BLaER1 treated with 17β-estradiol and CSF1 and Interleukin-3, amounts not matched to agents 10 nM and 100 nM (cell line): ENCODE measurements around the gene ANKRD11.
"Not testable (repeated sequence)": the region's sequence is repeated elsewhere in the genome, so short reads cannot be mapped to it uniquely, and the experiment has no call there.

ENCODE experiments used
- H3K27ac ChIP-seq, 11 experiments: shearing (Covaris generic); formaldehyde crosslinking; 2 replicates each; pipeline ENCODE4 v1.8.1; 2022
- H3K27me3 ChIP-seq, 11 experiments: shearing (Covaris generic); formaldehyde crosslinking; 2 replicates each; pipeline ENCODE4 v1.8.1; 2022
- H3K36me3 ChIP-seq, 11 experiments: shearing (Covaris generic); formaldehyde crosslinking; 2 replicates each; pipeline ENCODE4 v1.8.1; 2022
- H3K4me1 ChIP-seq, 10 experiments: shearing (Covaris generic); formaldehyde crosslinking; 2 replicates each; pipeline ENCODE4 v1.8.1; 2022
- H3K4me2 ChIP-seq, 11 experiments: shearing (Covaris generic); formaldehyde crosslinking; 2 replicates each; pipeline ENCODE4 v1.8.1; 2022
- H3K4me3 ChIP-seq, 10 experiments: shearing (Covaris generic); formaldehyde crosslinking; 2 replicates each; pipeline ENCODE4 v1.8.1; 2022
- H3K9ac ChIP-seq, 11 experiments: shearing (Covaris generic); formaldehyde crosslinking; 2 replicates each; pipeline ENCODE4 v1.8.1; 2022
- H3K9me3 ChIP-seq, 11 experiments: shearing (Covaris generic); formaldehyde crosslinking; replicated peaks in 1 of 11; 2 replicates each; pipeline ENCODE4 v1.8.1; 2022
- H4K20me1 ChIP-seq, 11 experiments: shearing (Covaris generic); formaldehyde crosslinking; 2 replicates each; pipeline ENCODE4 v1.8.1; 2022
- Cebpa-rat ChIP-seq, 11 experiments: shearing (Covaris generic); IDR thresholded peaks; 2 replicates each; pipeline ENCODE4 v1.8.1; 2022

Gene ANKRD11

GRCh38 chr16:89422905-89423630, 67.3 kb downstream of the ANKRD11 start:
- no peak for TF ChIP-seq Cebpa-rat (IDR thresholded peaks at IDR 0.05)
- Histone ChIP-seq H4K20me1 (peaks cover 99 to 100% (median 100%) of the 10 kb centered on the region in 11 experiments), H3K27ac (peak overlapping the region; percentile 34 to 81 (median 73); a peak in 21 of 22 replicates), H3K4me3 (peak overlapping the region; percentile 1 to 51 (median 37); a peak in 17 of 20 replicates), H3K4me1 (peaks cover 76 to 97% (median 95%) of the 10 kb centered on the region in 10 experiments), H3K9me3 (no peaks in the 10 kb centered on the region), H3K36me3 (peaks cover 31 to 66% (median 51%) of the 10 kb centered on the region in 11 experiments; a peak in 21 of 22 replicates), H3K27me3 (no peaks in the 10 kb centered on the region), H3K4me2 (peak overlapping the region; percentile 74 to 98 (median 94)), H3K9ac (peak overlapping the region; percentile 20 to 75 (median 70); a peak in 20 of 22 replicates)

- TF ChIP-seq Cebpa-rat (IDR thresholded peaks at IDR 0.05), result no peak
- H3K9ac ChIP-seq, result peak overlapping the region; percentile 20 to 75 (median 70); a peak in 20 of 22 replicates
- H3K4me2 ChIP-seq, result peak overlapping the region; percentile 74 to 98 (median 94)
- H3K4me3 ChIP-seq, result peak overlapping the region; percentile 1 to 51 (median 37); a peak in 15 of 20 replicates
- peak overlapping the region; percentile 34 to 81 (median 73); a peak in 21 of 22 replicates for H3K27ac ChIP-seq
- H4K20me1 ChIP-seq, result peaks cover 99 to 100% (median 100%) of the 10 kb centered on the region in 11 experiments
- H3K27me3 ChIP-seq, result no peaks in the 10 kb centered on the region
- H3K9me3 ChIP-seq, result no peaks in the 10 kb centered on the region
- H3K36me3 ChIP-seq, result peaks cover 37 to 69% (median 54%) of the 10 kb centered on the region in 11 experiments
- peaks cover 76 to 97% (median 95%) of the 10 kb centered on the region in 10 experiments for H3K4me1 ChIP-seq
Observed at GRCh38 chr16:89422527-89422904, 67.8 kb downstream of the ANKRD11 start.

- H4K20me1 ChIP-seq, result peaks cover 99 to 100% (median 100%) of the 10 kb centered on the region in 11 experiments
- peaks cover 76 to 97% (median 95%) of the 10 kb centered on the region in 10 experiments for H3K4me1 ChIP-seq
- H3K4me3 ChIP-seq, H3K9ac ChIP-seq, H3K9me3 ChIP-seq, H3K27me3 ChIP-seq: not testable (repeated sequence)
- peaks cover 41 to 71% (median 59%) of the 10 kb centered on the region in 11 experiments for H3K36me3 ChIP-seq
- H3K27ac ChIP-seq, result peak overlapping the region in 1 of 11 experiments; percentile 74; a peak in 3 of 22 replicates
- H3K4me2 ChIP-seq, result peak overlapping the region in 7 of 11 experiments; percentile 74 to 98 (median 94); a peak in 8 of 22 replicates
Observed at GRCh38 chr16:89421300-89421699, 69.1 kb downstream of the ANKRD11 start.

- H3K27ac ChIP-seq, result peak overlapping the region in 7 of 11 experiments; percentile 2 to 41 (median 17); a peak in 6 of 22 replicates
- H3K4me1 ChIP-seq, result peaks cover 73 to 97% (median 95%) of the 10 kb centered on the region in 10 experiments
Observed at GRCh38 chr16:89420204-89420603, 70.2 kb downstream of the ANKRD11 start.

GRCh38 chr16:89418352-89418751, 72.0 kb downstream of the ANKRD11 start:
- H3K9me3 ChIP-seq, result no peaks in the 10 kb centered on the region
- peaks cover 72 to 97% (median 95%) of the 10 kb centered on the region in 10 experiments for H3K4me1 ChIP-seq
- peaks cover 35 to 78% (median 71%) of the 10 kb centered on the region in 11 experiments for H3K36me3 ChIP-seq
- H3K9ac ChIP-seq, result no peak overlapping the region
- TF ChIP-seq Cebpa-rat (IDR thresholded peaks at IDR 0.05), result no peak
- H3K4me2 ChIP-seq, result peak overlapping the region in 1 of 11 experiments; percentile 6; a peak in 1 of 22 replicates
- peaks cover 99 to 100% (median 100%) of the 10 kb centered on the region in 11 experiments for H4K20me1 ChIP-seq
- H3K4me3 ChIP-seq, result no peak overlapping the region
- H3K27ac ChIP-seq, result no peak overlapping the region
- H3K27me3 ChIP-seq, result no peaks in the 10 kb centered on the region

More at GRCh38 chr16:89420204-89420603, 70.2 kb downstream of the ANKRD11 start:
- H4K20me1 ChIP-seq, result peaks cover 99 to 100% (median 100%) of the 10 kb centered on the region in 11 experiments
- peak overlapping the region in 4 of 11 experiments; percentile 5 to 38 (median 14); a peak in 2 of 22 replicates for H3K9ac ChIP-seq
- H3K36me3 ChIP-seq, result peaks cover 42 to 77% (median 66%) of the 10 kb centered on the region in 11 experiments
- peak overlapping the region in 9 of 11 experiments; percentile 0 to 57 (median 33); a peak in 15 of 22 replicates for H3K4me2 ChIP-seq
- H3K27me3 ChIP-seq, result no peaks in the 10 kb centered on the region
- TF ChIP-seq Cebpa-rat (IDR thresholded peaks at IDR 0.05), result no peak
- no peaks in the 10 kb centered on the region for H3K9me3 ChIP-seq
- H3K4me3 ChIP-seq, result no peak overlapping the region

- Histone ChIP-seq H3K27ac (no peak overlapping the region), H3K4me2 (peak overlapping the region in 9 of 11 experiments; percentile 6 to 85 (median 29); a peak in 12 of 22 replicates), H4K20me1 (peaks cover 99 to 100% (median 100%) of the 10 kb centered on the region in 11 experiments), H3K4me3 (no peak overlapping the region), H3K9me3 (no peaks in the 10 kb centered on the region), H3K4me1 (peaks cover 72 to 97% (median 95%) of the 10 kb centered on the region in 10 experiments), H3K9ac (peak overlapping the region in 6 of 11 experiments; percentile 1 to 46 (median 18); a peak in 7 of 22 replicates), H3K36me3 (peaks cover 35 to 83% (median 71%) of the 10 kb centered on the region in 11 experiments), H3K27me3 (no peaks in the 10 kb centered on the region)
- no peak for TF ChIP-seq Cebpa-rat (IDR thresholded peaks at IDR 0.05)
Observed at GRCh38 chr16:89417352-89417751, 73.0 kb downstream of the ANKRD11 start.

- H4K20me1 ChIP-seq, result peaks cover 100% of the 10 kb centered on the region in 11 experiments
- H3K4me2 ChIP-seq, result peak overlapping the region; percentile 47 to 93 (median 86)
- no peak for TF ChIP-seq Cebpa-rat (IDR thresholded peaks at IDR 0.05)
- peak overlapping the region; percentile 20 to 53 (median 40); a peak in 15 of 22 replicates for H3K9ac ChIP-seq
- peaks cover 87 to 100% (median 99%) of the 10 kb centered on the region in 10 experiments for H3K4me1 ChIP-seq
- peak overlapping the region in 6 of 11 experiments; percentile 18 to 52 (median 38); a peak in 10 of 22 replicates for H3K27ac ChIP-seq
- H3K4me3 ChIP-seq, result no peak overlapping the region; a peak in 1 of 20 replicates
- H3K9me3 ChIP-seq, result no peaks in the 10 kb centered on the region
- H3K27me3 ChIP-seq, result no peaks in the 10 kb centered on the region
- H3K36me3 ChIP-seq, result peaks cover 22 to 58% (median 52%) of the 10 kb centered on the region in 11 experiments
Observed at GRCh38 chr16:89413811-89414585, 76.4 kb downstream of the ANKRD11 start.

- peaks cover 100% of the 10 kb centered on the region in 11 experiments for H4K20me1 ChIP-seq
- H3K4me1 ChIP-seq, result peaks cover 96 to 100% (median 100%) of the 10 kb centered on the region in 10 experiments
- peak overlapping the region in 7 of 11 experiments; percentile 7 to 52 (median 31); a peak in 7 of 22 replicates for H3K27ac ChIP-seq
- TF ChIP-seq Cebpa-rat (IDR thresholded peaks at IDR 0.05), result no peak
- no peaks in the 10 kb centered on the region for H3K9me3 ChIP-seq
- H3K9ac ChIP-seq, result peak overlapping the region in 7 of 11 experiments; percentile 7 to 60 (median 19); a peak in 9 of 22 replicates
- peak overlapping the region; percentile 47 to 93 (median 86) for H3K4me2 ChIP-seq
- H3K4me3 ChIP-seq, result no peak overlapping the region
- peaks cover 15 to 46% (median 40%) of the 10 kb centered on the region in 11 experiments for H3K36me3 ChIP-seq
- no peaks in the 10 kb centered on the region for H3K27me3 ChIP-seq
Observed at GRCh38 chr16:89412811-89413210, 77.5 kb downstream of the ANKRD11 start.
